BLaER1 treated with 17β-estradiol and CSF1 and Interleukin-3, amounts not matched to agents 10 nM and 100 nM (cell line): ENCODE measurements around the gene DEGS1.
A peak's percentile ranks its signal among the peaks of the same experiment; 100 is the strongest.

Experiments
- H3K27ac ChIP-seq, 11 experiments: shearing (Covaris generic); formaldehyde crosslinking; 2 replicates each; pipeline ENCODE4 v1.8.1; 2022
- H3K27me3 ChIP-seq, 11 experiments: shearing (Covaris generic); formaldehyde crosslinking; 2 replicates each; pipeline ENCODE4 v1.8.1; 2022
- H3K36me3 ChIP-seq, 11 experiments: shearing (Covaris generic); formaldehyde crosslinking; 2 replicates each; pipeline ENCODE4 v1.8.1; 2022
- H3K4me1 ChIP-seq, 10 experiments: shearing (Covaris generic); formaldehyde crosslinking; 2 replicates each; pipeline ENCODE4 v1.8.1; 2022
- H3K4me2 ChIP-seq, 11 experiments: shearing (Covaris generic); formaldehyde crosslinking; 2 replicates each; pipeline ENCODE4 v1.8.1; 2022
- H3K4me3 ChIP-seq, 10 experiments: shearing (Covaris generic); formaldehyde crosslinking; 2 replicates each; pipeline ENCODE4 v1.8.1; 2022
- H3K9ac ChIP-seq, 11 experiments: shearing (Covaris generic); formaldehyde crosslinking; 2 replicates each; pipeline ENCODE4 v1.8.1; 2022
- H3K9me3 ChIP-seq, 11 experiments: shearing (Covaris generic); formaldehyde crosslinking; replicated peaks in 1 of 11; 2 replicates each; pipeline ENCODE4 v1.8.1; 2022
- H4K20me1 ChIP-seq, 11 experiments: shearing (Covaris generic); formaldehyde crosslinking; 2 replicates each; pipeline ENCODE4 v1.8.1; 2022
- Cebpa-rat ChIP-seq, 11 experiments: shearing (Covaris generic); IDR thresholded peaks; 2 replicates each; pipeline ENCODE4 v1.8.1; 2022

The DEGS1 gene

DNA sequence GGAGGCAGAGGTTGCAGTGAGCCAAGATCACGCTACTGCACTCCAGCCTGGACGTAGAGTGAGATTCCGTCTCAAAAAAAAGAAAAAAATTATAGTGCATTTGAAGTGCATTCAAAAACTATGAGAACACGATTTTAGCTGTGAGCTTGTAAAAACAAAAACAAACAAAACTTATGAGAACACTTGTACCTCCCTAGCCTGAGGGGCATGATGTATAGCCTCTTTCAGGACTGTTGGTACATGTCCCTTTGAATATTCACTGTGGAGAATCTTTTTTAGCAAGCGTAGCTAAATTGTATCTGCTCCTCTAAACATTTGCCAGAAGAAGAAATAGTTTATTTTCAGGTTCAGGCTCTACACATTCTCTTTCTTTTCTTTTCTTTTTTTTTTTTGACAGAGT lies 9.5 kb upstream of the DEGS1 start:
- Histone ChIP-seq H3K4me1 (peaks cover 27 to 36% (median 31%) of the 10 kb centered on the region in 10 experiments), H3K36me3 (no peaks in the 10 kb centered on the region), H3K27me3 (peaks cover 0 to 7% (median 0%) of the 10 kb centered on the region in 11 experiments; a peak in 4 of 22 replicates), H4K20me1 (no peaks in the 10 kb centered on the region), H3K9ac (no peak overlapping the region), H3K9me3 (no peaks in the 10 kb centered on the region), H3K27ac (no peak overlapping the region), H3K4me2 (no peak overlapping the region), H3K4me3 (no peak overlapping the region)
- TF ChIP-seq Cebpa-rat (IDR thresholded peaks at IDR 0.05), result no peak

DNA sequence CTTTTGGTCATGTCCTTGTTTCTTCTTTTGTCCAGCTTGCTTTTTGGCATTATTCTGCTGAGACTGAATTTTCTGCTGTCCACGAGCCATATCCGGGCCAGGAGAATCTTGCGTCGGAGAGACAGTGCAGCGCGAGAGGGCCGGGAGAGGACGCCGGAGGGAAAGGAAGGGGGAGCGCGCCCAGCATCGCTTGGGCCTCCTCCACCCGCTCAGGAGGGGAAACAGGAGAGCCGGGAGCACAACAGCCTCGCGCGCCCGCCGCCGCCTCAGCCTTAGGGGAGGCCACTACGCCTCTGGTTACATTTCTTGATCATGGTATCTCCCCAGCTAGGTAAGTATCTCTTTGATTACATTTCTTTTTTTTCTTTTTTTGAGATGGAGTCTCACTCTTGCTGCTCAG lies 7.4 kb upstream of the DEGS1 start:
- peaks cover 0 to 7% (median 0%) of the 10 kb centered on the region in 11 experiments; a peak in 4 of 22 replicates for H3K27me3 ChIP-seq
- no peaks in the 10 kb centered on the region for H3K36me3 ChIP-seq
- peaks cover 13 to 24% (median 20%) of the 10 kb centered on the region in 10 experiments for H3K4me1 ChIP-seq
- H3K4me2 ChIP-seq, result peak overlapping the region in 3 of 11 experiments; percentile 5 to 49 (median 31); a peak in 4 of 22 replicates
- TF ChIP-seq Cebpa-rat (IDR thresholded peaks at IDR 0.05), result no peak
- no peak overlapping the region for H3K4me3 ChIP-seq
- H3K9ac ChIP-seq, result no peak overlapping the region
- no peaks in the 10 kb centered on the region for H3K9me3 ChIP-seq
- no peaks in the 10 kb centered on the region for H4K20me1 ChIP-seq
- no peak overlapping the region for H3K27ac ChIP-seq

DNA sequence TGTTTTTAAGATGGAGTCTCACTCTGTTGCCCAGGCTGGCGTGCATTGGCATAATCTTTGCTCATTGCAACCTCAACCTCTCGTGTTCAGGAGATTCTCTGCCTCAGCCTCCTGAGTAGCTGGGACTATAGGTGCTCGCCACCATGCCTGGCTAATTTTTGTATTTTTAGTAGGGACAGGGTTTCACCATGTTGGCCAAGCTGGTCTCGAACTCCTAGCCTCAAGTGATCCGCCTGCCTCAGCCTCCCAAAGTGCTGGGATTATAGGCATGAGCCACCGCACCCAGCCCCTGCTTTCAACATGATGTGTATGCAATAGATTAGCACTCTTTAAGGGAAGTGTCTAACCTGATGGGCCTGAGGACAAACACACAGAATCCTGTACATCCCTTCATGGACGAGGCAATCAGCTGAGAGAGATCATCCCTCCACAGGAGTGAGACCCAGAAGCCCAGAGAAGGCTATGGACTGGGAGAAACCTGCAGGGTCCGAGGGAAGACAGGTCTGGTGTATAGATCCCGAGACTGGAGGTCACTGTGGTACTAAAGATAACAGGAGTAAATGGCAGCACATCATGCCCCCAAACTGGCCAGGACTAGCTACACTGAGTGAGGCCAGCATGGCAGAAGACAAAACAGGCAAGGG lies 5.6 kb upstream of the DEGS1 start:
- H3K9ac ChIP-seq, result no peak overlapping the region
- H3K4me2 ChIP-seq, result no peak overlapping the region
- no peaks in the 10 kb centered on the region for H3K9me3 ChIP-seq
- peaks cover 0 to 7% (median 0%) of the 10 kb centered on the region in 11 experiments; a peak in 4 of 22 replicates for H3K27me3 ChIP-seq
- H3K4me1 ChIP-seq, result peaks cover 12 to 26% (median 20%) of the 10 kb centered on the region in 10 experiments
- no peak overlapping the region for H3K27ac ChIP-seq
- H3K36me3 ChIP-seq, result no peaks in the 10 kb centered on the region
- no peak for TF ChIP-seq Cebpa-rat (IDR thresholded peaks at IDR 0.05)
- no peaks in the 10 kb centered on the region for H4K20me1 ChIP-seq
- H3K4me3 ChIP-seq, result no peak overlapping the region

DNA sequence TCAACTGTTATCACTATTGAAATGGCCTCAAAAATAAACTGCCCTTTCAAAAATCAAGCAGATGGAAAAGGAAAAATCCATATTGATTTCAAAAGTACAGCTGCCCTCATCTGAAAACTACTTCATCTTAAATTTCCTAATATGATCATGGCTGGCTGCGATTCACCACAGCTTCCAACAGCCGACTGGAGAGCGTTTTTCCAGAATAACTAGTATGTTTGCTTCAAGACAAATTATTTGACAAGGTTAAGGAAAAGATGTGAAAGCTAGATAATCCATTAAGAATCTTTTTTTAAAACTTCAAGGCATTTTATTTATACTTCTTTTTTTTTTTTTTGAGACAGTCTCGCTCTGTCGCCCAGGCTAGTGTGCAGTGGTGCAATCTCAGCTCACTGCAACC lies 4.1 kb upstream of the DEGS1 start:
- peaks cover 14 to 29% (median 22%) of the 10 kb centered on the region in 10 experiments for H3K4me1 ChIP-seq
- H3K4me2 ChIP-seq, result peak overlapping the region in 7 of 11 experiments; percentile 9 to 49 (median 45); a peak in 9 of 22 replicates
- H3K27ac ChIP-seq, result no peak overlapping the region
- H3K4me3 ChIP-seq, result no peak overlapping the region
- H3K36me3 ChIP-seq, result no peaks in the 10 kb centered on the region
- TF ChIP-seq Cebpa-rat (IDR thresholded peaks at IDR 0.05), result no peak
- H3K27me3 ChIP-seq, result peaks cover 0 to 7% (median 0%) of the 10 kb centered on the region in 11 experiments; a peak in 4 of 22 replicates
- no peaks in the 10 kb centered on the region for H3K9me3 ChIP-seq
- H3K9ac ChIP-seq, result no peak overlapping the region
- peaks cover 0 to 8% (median 0%) of the 10 kb centered on the region in 11 experiments; a peak in 5 of 22 replicates for H4K20me1 ChIP-seq

- Histone ChIP-seq H3K36me3 (peaks cover 5 to 13% (median 9%) of the 10 kb centered on the region in 11 experiments; a peak in 20 of 22 replicates), H4K20me1 (peaks cover 13 to 28% (median 18%) of the 10 kb centered on the region in 11 experiments; a peak in 19 of 22 replicates), H3K4me3 (no peak overlapping the region), H3K4me2 (peak overlapping the region in 4 of 11 experiments; percentile 7 to 93 (median 91); a peak in 3 of 22 replicates), H3K9me3 (no peaks in the 10 kb centered on the region), H3K27ac (0 out of 22 replicates have a peak overlapping the region, but pooled peaks of 2 of the 11 experiments have one; percentile 92 to 94), H3K4me1 (peaks cover 25 to 48% (median 38%) of the 10 kb centered on the region in 10 experiments), H3K27me3 (peaks cover 0 to under 1% (median 0%) of the 10 kb centered on the region in 11 experiments; a peak in 1 of 22 replicates), H3K9ac (no peak overlapping the region)
- no peak for TF ChIP-seq Cebpa-rat (IDR thresholded peaks at IDR 0.05)
Observed at GRCh38 chr1:224180783-224181452, 2.1 kb upstream of the DEGS1 start.

- Histone ChIP-seq H3K4me2 (peak overlapping the region in 7 of 11 experiments; percentile 7 to 93 (median 90); a peak in 9 of 22 replicates), H3K9me3 (no peaks in the 10 kb centered on the region), H3K4me1 (peaks cover 30 to 53% (median 41%) of the 10 kb centered on the region in 10 experiments), H3K9ac (no peak overlapping the region), H3K27ac (peak overlapping the region in 2 of 11 experiments; percentile 92 to 94; a peak in 3 of 22 replicates), H3K27me3 (no peaks in the 10 kb centered on the region), H4K20me1 (peaks cover 18 to 33% (median 23%) of the 10 kb centered on the region in 11 experiments; a peak in 20 of 22 replicates), H3K36me3 (peaks cover 9 to 18% (median 14%) of the 10 kb centered on the region in 11 experiments; a peak in 20 of 22 replicates), H3K4me3 (no peak overlapping the region)
- no peak for TF ChIP-seq Cebpa-rat (IDR thresholded peaks at IDR 0.05)
Observed at GRCh38 chr1:224181453-224181810, 1.6 kb upstream of the DEGS1 start.

GRCh38 chr1:224182057-224182865 lies 779 bp upstream of the DEGS1 start:
- Histone ChIP-seq H3K27ac (peak overlapping the region in 10 of 11 experiments; percentile 84 to 97 (median 93); a peak in 21 of 22 replicates), H3K4me2 (peak overlapping the region; percentile 70 to 94 (median 85)), H3K9ac (peak overlapping the region; percentile 88 to 98 (median 96)), H3K4me1 (peaks cover 33 to 53% (median 41%) of the 10 kb centered on the region in 10 experiments), H3K36me3 (peaks cover 15 to 26% (median 22%) of the 10 kb centered on the region in 11 experiments; a peak in 21 of 22 replicates), H3K4me3 (peak overlapping the region; percentile 84 to 98 (median 92)), H3K9me3 (peaks cover 0 to 5% (median 1%) of the 10 kb centered on the region in 11 experiments; a peak in 11 of 22 replicates), H4K20me1 (peaks cover 20 to 41% (median 31%) of the 10 kb centered on the region in 11 experiments; a peak in 20 of 22 replicates), H3K27me3 (no peaks in the 10 kb centered on the region)
- TF ChIP-seq Cebpa-rat (IDR thresholded peaks at IDR 0.05), result peak in 3 of 11 experiments; percentile 18 to 40 (median 32); a peak in 3 of 22 replicates

DNA sequence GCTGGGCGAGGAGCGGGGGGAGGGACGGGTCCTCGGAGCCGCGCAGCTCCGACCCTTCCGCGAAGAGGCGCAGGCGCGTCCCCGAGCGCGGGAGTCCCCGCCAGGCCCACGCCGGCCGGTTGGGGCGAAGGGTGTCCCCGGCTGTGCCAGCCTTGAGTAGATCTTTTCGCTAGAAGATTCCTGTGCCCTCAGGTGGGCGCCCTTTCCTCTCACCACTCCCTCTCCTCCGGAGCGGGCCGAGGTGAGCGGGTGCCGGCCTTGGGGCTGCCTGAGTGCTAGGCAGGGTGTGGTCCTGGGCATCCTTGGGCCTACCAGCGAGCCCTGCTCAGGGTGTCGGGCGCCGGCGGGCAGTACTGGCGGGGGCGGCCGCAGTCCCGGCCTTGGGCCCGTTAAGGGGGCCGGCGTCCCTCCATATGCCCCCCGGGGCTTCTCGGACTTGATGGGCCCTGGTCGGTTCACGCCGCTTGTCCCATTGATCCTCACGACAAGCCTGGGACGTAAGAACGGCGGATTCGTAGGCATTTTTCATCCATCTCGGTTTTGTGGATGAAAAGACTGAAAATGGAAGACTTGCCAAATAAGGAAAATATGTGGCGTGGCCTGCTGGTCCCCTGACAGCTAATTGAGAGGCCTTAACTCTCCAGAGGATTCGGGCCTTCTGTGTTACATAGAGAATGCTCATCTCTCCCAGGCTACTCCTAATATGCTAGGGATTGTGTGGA lies 712 bp downstream of the DEGS1 start:
- H3K27ac ChIP-seq, result peak overlapping the region; percentile 84 to 97 (median 93)
- peak overlapping the region; percentile 84 to 98 (median 92) for H3K4me3 ChIP-seq
- peaks cover 30 to 55% (median 44%) of the 10 kb centered on the region in 11 experiments; a peak in 21 of 22 replicates for H4K20me1 ChIP-seq
- H3K4me2 ChIP-seq, result peak overlapping the region; percentile 70 to 94 (median 92)
- H3K36me3 ChIP-seq, result peaks cover 27 to 41% (median 35%) of the 10 kb centered on the region in 11 experiments
- peak overlapping the region; percentile 88 to 98 (median 96) for H3K9ac ChIP-seq
- H3K4me1 ChIP-seq, result peaks cover 36 to 49% (median 40%) of the 10 kb centered on the region in 10 experiments
- H3K9me3 ChIP-seq, result peaks cover 0 to 16% (median 13%) of the 10 kb centered on the region in 11 experiments; a peak in 17 of 22 replicates
- H3K27me3 ChIP-seq, result no peaks in the 10 kb centered on the region
- no peak for TF ChIP-seq Cebpa-rat (IDR thresholded peaks at IDR 0.05)
